ENCODE measurements around the gene SPATA13.
"Not testable (repeated sequence)": the region's sequence is repeated elsewhere in the genome, so short reads cannot be mapped to it uniquely, and the experiment has no call there.

Gene SPATA13

DNA sequence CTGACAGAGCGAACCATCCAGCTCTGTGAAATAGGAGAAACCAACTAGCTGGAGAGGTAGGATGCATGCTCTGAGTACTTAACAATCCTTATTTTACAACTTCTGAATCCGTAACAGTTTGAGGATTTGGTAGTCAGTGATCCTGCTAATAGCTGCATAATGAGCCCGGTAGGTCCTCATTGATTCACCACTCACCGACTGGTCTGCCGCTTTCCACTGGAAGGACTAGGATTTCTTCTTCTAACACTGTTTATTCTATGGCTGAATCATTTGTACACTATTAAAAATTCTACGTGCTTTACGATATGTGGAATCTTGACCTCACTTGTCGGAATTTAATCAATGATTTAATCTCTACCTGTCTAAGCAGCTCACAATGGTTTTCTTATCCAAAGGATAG is 33.9 kb downstream of the SPATA13 start:
- no peak for DNase-seq (ENCODE audit: low read depth in 3 of 3, low spot score in 1 of 3)

DNA sequence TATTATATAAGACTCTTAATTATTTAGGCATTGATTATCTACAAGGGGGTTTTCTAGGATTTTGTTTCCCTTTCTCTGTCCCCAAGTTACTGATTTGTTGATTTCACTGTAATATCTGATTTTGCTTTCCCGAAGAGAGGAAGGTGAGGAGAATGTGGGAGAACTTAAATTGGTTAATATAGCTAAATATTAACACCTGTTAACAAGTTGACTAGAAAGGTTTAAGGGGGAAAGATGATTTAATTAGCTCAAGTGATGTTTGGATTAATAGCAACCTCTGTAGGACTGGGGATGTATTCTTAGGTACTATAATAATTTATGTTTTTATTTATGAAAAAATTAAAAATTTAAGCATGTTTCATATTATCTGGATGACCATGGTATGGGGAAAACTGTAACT is 35.1 kb downstream of the SPATA13 start:
- DNase-seq (ENCODE audit: low read depth in 3 of 3, low spot score in 1 of 3) = no peak

DNA sequence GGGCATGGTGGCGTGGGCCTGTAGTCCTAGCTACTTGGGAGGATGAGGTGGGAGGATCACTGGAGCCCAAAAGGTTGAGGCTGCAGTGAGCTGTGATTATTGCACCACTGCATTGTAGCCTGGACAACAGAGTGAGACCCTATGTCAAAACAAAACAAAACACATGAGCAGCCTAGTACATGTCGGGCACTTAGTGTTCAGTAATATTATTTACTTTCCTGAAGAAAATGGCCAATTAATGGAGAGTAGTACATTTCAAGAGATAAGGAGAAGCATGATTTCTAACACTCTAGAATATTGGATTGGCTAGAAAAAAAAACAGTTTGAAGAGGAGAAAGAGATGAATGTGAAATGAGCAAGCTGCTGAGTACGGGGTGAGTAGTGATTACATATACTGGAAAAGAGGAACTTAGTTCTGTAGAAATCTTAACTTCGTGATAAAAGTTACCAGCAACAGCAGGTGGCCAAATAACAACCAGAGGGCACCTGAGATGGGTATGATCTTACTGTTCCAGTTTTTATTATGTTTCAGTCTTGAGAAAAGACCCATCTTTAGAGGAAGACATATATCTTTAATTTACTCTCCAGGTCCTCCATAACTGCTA is 36.2 kb downstream of the SPATA13 start:
- no peak for DNase-seq (ENCODE audit: low read depth in 3 of 3, low spot score in 1 of 3)

DNA sequence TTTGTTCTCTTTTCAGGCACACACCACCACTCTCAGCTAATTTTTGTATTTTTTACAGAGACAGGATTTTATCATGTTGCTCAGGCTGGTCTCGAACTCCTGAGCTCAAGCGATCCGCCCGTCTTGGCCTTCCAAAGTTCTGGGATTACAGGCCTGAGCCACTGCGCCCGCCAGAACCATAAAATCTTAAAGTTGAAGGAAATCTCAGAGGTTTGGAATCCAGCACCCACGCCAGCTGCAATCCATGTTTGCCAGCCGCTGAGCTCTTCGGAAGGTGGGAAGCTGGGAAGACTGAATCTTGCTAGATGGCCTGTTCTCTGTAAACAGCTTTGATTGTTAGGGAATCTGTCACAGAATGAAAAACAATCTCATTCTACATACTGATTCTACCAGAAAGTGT is 38.5 kb downstream of the SPATA13 start:
- DNase-seq (ENCODE audit: low read depth in 3 of 3, low spot score in 1 of 3) = no peak

DNA sequence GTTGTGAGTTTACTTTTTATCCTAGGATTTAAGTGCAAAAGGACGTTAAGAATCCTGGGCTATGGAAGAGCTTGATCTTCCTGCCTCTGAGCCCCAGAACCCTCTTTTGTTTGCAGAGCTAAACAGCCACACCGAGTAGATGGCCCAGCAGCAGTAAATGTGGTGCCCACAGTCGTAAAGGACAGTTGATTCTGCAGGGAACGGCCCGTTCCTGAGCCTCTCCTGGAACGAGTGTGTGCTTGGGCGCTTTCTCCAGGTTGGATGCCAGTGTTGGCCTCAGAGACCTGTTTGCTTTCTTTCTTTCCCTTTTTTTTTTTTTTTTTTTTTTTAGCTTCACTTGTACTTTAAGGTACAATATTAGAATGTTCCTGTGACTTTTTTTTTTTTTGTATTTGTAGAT is 41.7 kb downstream of the SPATA13 start:
- no peak for DNase-seq (ENCODE audit: low read depth in 3 of 3, low spot score in 1 of 3)

DNA sequence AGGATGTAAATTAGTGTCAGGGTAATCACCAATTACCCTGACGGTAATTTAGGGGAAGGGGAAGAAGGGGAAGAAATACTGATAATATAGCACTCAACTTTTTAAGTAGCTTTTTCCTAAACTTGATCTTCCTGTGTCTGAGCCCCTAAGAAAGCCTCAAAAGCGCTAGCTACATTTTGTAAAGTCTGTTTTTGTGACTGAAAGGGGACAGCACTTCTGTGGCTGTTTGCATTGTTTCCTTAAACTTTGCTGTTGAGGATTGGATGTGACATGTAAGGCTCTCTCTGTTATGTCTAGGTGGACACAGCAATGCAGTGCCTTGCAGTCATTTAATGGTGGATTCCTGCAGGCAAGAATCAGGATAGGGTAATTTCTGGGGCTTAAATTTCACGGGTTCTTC is 42.8 kb downstream of the SPATA13 start:
- DNase-seq (ENCODE audit: low read depth in 3 of 3, low spot score in 1 of 3) = no peak

DNA sequence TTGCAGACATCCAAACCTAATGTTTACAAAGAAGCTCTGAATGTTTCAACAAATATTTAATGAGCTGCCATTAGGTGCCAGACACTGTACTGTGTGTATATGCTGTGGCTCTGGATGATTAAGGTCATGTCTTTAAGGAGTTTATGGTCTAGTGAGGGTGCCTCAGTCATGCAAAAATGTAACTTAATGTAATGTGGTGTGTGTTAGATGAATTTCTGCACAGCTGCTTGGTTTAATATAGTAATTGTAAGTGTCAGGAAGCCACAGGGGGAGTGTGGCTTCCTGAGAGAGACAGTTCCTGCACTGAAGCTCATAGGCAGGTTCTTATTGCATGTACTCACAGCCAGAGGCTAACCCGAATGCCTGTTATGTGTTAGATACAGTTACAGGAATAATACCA is 43.3 kb downstream of the SPATA13 start:
- DNase-seq (ENCODE audit: low read depth in 3 of 3, low spot score in 1 of 3) = no peak

DNA sequence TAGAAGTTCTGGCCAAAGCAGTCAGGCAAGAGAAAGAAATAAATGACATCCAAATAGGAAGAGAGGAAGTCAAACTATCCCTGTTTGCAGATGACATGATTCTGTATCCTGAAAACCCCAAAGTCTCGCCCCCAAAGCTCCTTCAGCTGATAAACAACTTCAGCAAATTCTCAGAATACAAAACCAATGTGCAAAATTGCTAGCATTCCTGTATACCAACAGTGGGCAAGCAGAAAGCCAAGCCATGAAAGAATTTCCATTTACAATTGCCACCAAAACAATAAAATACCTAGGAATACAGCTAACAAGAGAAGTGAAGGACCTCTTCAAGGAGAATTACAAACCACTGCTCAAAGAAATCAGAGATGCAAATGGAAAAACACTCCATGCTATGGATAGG is 44.6 kb downstream of the SPATA13 start:
- not testable (repeated sequence) for DNase-seq (ENCODE audit: low read depth in 3 of 3, low spot score in 1 of 3)

DNA sequence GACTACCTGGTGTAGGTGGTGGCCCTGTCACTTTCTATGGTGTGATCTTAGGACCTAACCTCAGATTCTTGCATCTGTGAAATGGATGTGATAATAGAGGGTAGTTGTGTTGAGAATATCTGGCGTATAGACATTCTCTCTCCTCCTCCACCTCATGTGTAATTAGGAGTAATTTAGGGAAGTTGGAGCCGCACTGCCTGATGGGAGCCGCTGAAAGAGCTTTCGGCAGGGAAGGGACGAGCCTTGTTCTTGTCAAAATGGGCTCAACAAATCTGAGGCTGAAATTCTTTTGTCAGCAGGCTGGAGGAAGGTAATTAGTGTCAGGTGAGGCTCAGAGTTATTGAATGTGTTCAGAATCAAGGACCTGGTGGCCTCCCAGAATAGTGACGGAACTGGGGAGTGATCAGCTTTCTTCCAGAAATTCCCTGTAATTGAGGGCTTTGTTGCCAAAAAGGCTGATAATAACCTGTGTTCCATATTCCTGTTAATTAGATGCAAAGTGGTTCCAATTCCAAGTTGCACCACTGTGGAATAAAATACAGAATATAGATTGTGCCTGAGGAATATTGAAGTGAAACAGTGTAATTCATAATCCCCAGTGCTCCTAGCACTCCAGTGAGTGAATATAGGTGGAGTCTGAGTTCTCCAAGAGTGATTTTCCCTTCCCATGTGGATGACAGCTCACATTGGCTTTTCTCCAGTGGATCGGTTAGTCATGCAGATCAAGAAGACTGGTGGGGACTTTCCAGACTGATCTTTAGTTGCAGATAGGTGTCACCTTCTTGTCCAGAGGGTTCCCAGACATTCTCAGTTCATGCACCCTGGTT is 47.5 kb downstream of the SPATA13 start:
- DNase-seq (ENCODE audit: low read depth in 3 of 3, low spot score in 1 of 3) = no peak

DNA sequence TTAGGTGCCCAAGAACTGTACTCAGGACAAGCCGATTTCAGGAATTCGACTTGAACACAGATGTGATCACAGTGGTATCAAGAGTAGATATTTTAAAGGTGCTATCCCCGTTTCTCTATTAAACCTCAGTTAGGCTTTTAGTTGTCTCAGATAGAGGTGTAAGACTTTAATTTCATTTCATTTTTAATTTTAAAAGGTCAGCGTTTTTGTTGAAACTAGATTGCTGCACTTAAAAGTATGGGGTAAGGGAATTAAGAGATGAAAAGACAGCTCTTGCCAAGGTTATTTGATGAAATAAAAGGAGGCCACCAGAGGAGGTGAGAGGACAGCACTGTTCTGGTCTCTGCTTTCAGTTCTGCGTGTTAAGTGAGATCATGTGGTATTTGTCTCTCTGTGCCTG is 48.6 kb downstream of the SPATA13 start:
- no peak for DNase-seq (ENCODE audit: low read depth in 3 of 3, low spot score in 1 of 3)

DNA sequence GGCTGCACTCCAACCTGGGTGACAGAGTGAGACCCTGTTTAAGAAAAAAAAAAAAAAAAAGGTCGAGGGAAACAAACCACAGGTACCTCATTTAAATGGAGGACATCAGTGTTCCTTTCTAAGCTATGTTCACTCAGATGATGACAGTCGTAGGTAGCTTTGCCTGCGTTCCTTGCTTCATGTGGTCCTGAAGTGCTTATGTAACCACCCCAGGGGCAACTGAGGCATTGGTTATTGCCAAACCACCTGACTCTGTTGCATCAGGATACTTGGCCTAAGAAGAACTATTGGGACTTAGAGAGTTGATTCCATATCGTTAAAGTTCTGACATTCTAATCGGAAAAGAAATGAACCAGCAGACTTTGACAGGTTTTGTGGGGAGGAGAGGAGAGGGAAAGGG is 51.7 kb downstream of the SPATA13 start:
- DNase-seq (ENCODE audit: low read depth in 3 of 3, low spot score in 1 of 3) = no peak

DNA sequence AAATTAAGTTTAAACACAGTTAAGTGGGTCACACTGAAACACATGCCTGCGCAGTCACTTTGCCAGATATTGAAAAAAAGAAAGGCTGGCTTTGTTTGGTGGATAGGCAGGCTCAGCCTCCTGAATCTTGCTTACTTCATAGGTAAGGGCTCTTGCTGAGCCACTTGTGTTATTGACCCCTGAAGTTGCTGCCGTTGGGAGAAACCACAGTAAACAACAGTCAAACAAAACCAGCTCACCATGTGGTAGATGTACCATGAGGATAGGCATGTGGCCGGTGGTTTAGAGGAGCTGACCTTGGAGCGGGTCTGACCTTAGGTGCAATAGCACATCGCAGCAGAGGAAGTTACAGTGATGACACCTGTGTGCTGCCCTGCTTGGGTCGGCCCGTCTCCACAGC is 52.2 kb downstream of the SPATA13 start:
- DNase-seq (ENCODE audit: low read depth in 3 of 3, low spot score in 1 of 3) = no peak

DNA sequence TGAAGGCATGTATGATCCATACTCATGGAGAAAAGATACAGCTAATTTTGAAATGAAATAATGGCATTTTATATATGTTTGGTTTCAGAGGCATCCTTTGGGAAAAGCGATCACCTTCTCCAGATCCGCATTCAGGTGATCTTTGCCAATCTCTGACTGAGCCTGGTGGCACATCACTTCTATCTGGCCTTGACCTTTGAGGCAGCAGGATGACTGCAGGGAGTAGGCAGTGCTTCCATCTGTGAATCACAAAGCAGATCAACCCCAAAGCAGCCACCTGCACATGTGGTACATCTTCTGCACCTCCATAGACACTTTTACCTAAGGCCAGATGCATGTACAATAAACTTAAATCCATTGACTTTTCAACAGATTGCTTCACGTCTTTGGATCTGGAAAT is 53.4 kb downstream of the SPATA13 start:
- no peak for DNase-seq (ENCODE audit: low read depth in 3 of 3, low spot score in 1 of 3)

DNA sequence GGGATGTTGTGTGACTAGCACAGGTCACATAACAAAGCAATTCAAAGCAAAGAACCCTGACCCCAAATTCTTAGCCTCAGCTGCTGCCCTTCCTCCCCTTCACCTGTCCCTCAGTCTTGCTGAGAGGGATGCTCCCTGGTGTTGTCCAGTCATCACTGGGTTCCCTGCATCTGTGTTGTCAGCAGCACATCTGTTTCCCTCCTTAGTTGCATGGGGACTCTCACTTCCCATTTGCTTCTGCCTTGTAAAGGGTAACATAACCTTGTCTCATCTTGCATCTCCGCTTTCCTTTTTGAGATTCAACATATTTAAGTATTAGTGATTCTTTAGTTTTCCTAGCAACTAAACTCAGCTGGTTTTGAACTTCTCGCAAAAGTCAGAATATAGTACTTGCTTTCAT is 54.0 kb downstream of the SPATA13 start:
- no peak for DNase-seq (ENCODE audit: low read depth in 3 of 3, low spot score in 1 of 3)

DNA sequence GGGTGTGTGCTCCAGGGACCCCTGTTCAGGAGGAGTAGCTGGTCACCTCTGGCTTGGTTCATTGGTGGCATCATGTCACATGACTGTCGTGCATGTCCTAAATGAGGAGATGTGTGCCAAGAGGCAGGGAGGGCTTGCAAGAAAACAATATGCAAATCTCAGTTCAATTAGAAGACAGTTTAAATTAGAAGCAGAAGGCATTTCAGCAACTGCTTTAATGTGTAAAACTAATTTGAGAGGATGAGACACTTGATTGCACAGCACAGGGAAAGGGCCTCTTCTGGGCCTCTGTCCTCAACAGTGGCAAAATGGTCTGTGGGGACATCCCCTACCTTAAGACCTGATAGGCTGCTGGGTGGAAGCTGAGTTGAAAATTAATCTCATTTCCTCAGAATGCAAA is 54.6 kb downstream of the SPATA13 start:
- no peak for DNase-seq (ENCODE audit: low read depth in 3 of 3, low spot score in 1 of 3)

DNA sequence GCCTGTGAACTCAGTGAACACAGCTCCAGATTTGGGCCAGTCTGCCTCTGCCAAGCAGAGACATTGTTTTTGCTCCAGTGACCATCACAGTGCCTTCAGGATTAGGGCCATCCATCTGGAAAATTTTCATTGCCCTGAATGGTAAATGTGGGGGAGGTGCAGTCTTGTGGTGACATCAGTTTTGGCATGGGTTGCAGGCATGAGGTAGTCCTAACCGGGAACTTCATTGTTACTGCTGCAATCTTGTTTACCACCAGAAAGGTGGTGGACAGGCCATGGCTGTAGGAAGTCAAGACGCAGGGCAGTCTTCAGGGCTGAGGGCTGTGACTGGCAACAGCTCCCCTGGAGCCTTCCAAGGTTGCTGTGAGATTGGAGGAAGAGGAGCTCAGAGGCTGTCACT is 55.2 kb downstream of the SPATA13 start:
- no peak for DNase-seq (ENCODE audit: low read depth in 3 of 3, low spot score in 1 of 3)

DNA sequence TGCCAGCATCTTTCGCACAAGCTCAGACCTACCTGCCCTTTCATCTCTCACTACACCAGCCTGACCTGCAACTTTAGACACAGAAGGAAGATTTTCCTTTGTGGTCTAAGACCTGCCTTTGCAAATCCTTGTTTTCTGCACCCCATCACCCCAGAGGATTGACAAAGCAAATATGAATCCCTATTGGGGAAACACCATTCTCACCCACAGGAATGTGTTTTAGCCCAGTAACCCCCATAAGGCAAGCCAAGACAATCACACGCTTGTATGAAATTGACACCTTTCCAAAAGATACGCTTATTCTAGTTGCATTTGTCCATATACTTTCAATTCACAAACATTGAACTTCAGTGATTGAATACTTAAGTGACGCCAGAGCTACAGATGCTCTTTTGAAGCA is 55.7 kb downstream of the SPATA13 start:
- no peak for DNase-seq (ENCODE audit: low read depth in 3 of 3, low spot score in 1 of 3)

DNA sequence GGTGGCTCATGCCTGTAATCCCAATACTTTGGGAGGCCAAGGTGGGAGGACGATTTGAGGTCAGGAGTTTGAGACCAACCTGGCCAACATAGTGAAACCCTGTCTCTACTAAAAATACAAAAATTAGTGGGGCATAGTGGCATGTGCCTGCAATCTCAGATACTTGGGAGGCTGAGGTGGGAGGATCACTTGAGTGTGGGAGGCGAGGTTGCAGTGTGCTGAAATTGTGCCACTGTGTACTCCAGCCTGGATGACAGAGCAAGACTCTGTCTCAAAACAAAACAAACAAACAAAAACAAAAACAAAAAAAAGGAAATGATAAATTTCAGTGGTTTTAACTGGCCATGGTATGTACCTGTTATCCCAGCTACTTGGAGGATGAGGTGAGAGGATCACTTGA is 56.3 kb downstream of the SPATA13 start:
- not testable (repeated sequence) for DNase-seq (ENCODE audit: low read depth in 3 of 3, low spot score in 1 of 3)

DNA sequence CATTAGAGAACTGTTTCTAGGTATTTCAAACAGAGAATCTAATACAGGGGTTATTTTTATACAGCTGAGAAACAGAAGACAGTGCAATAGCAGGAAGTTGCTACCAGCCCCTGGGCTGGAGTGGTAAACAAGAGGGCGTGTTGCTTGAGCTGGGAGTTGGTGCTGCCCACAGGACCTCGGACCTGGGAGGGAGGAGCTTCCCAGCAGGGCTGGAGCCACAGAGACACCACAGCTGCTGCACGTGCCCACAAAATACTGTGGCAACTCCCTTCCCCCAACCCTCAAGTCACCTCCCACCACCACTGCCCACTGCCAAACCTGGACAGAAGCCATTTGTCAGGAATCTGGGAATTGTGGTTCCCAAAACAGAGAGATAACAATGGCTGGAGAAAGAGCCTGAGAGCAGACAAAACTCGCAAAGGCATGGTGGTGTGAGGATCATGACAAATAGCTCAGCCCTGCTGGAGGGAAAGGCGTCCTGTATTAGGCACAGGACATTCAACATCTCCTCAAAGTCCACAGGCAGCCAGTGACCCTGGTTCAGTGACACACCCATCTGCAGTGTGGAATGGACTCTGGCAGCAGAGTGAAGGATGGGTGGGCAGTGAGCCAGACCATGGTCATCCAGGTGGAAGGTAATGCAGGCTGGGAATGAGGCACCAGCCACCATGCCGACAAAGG is 57.2 kb downstream of the SPATA13 start:
- DNase-seq (ENCODE audit: low read depth in 3 of 3, low spot score in 1 of 3) = no peak

DNA sequence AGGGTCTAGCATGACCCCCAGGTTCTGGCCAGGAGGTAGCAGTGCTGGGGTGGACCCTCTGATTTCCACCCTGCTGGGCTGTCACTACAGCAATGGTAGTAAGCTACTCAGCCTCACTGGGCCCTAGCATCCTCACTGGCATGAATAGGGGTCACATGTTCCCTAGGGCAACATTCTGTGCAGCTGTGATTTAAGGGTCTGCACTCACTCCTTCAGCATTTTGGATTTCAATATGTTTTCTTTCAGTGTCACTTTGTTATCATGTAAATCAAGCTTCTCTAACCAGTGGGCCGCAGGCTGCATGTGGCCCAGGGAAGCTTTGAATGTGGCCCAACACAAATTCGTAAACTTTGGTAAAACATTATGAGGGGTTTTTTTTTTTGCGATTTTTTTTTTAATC is 57.8 kb downstream of the SPATA13 start:
- no peak for DNase-seq (ENCODE audit: low read depth in 3 of 3, low spot score in 1 of 3)

DNA sequence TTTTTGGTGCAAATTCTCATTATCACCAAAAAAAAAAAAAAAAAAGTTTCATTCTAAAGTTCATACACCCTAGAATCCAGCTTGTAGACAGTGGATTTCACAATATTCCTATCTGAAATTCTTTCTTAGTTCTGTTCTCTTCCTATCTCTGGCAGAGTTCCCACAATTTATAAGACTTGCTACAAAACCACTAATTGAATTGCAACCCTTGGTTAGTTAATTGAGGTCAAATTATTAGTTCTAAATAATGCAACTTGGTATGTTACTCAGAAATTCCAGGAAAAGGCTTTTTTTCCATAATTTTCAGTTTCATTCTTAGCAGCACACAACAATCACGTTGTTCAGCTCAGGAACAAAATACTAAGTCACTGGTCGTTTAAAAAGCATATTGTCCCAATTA is 58.5 kb downstream of the SPATA13 start:
- DNase-seq (ENCODE audit: low read depth in 3 of 3, low spot score in 1 of 3) = no peak

DNA sequence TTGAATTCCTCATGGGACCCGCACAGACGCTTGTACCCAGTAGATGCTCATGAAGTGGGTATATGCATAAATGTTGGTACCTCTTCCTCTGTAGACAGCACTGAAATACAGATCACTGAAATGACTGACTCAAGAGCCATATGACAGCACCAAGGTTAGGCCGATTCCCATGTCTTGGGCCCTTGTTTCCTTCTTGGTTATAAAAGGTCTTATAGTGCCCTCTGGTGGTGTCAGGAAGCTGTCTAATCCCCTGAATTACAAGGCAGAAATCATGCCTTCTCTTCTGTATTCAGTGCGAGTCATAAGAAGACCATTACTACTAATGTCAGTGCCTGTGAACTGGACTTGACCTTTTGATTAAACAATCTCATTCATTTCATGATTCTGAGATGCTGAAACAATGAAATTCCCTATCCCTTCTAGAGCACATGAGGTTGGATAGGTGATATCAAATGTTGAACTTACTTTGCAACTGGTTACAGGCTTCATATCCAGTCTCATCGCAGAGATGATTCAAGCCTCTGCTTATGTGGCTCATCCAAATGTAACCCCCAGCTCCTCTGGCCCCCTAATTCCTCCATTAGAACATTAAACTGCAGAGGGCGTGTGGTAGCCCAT is 59.7 kb downstream of the SPATA13 start:
- DNase-seq (ENCODE audit: low read depth in 3 of 3, low spot score in 1 of 3) = no peak
